HCT116 (cell line): ENCODE results near the gene MYCBP2.

Source experiments
- CTCF ChIP-seq, 3 experiments: fragments of 200-600 bp in 1 of 3; sonication (generic) in 1 of 3; IDR thresholded peaks in 2 of 3; conservative IDR thresholded peaks in 1 of 3; 2 replicates each; pipeline ENCODE4 v1.5.1; 2012 to 2017; ENCODE audit warnings: low read depth in 2 of 3, low read length in 2 of 3, antibody characterized with exemption in 1 of 3, borderline replicate concordance in 1 of 3, control low read depth in 1 of 3, mild to moderate bottlenecking in 1 of 3, mixed read lengths in 1 of 3, mixed run types in 1 of 3, moderate library complexity in 1 of 3; ENCODE audit not compliant: insufficient read depth in 1 of 3
- EZH2 ChIP-seq: fragments of 200-600 bp; sonication (generic); IDR thresholded peaks from 2 replicates; pipeline ENCODE4 v1.6.1; 2017; ENCODE audit warnings: antibody characterized with exemption, mixed run types
- EZH2phosphoT487 ChIP-seq: fragments of 200-600 bp; IDR thresholded peaks from 2 replicates; pipeline ENCODE4 v1.6.1; 2018; ENCODE audit warnings: antibody characterized with exemption, borderline replicate concordance
- MAX ChIP-seq: IDR thresholded peaks from 2 replicates; pipeline ENCODE4 v1.6.1; 2012
- POLR2A ChIP-seq: IDR thresholded peaks from 2 replicates; pipeline ENCODE4 v1.7.0; 2011; ENCODE audit warnings: borderline replicate concordance; ENCODE audit not compliant: insufficient read depth, insufficient read length; ENCODE audit errors: extremely low read depth
- POLR2AphosphoS5 ChIP-seq: IDR thresholded peaks from 2 replicates; pipeline ENCODE4 v1.6.1; 2011; ENCODE audit warnings: mild to moderate bottlenecking, low read depth, low read length, moderate library complexity
- REST ChIP-seq: IDR thresholded peaks from 2 replicates; pipeline ENCODE4 v1.6.1; 2012; ENCODE audit warnings: low read depth
- YY1 ChIP-seq: IDR thresholded peaks from 2 replicates; pipeline ENCODE4 v1.6.1; 2011; ENCODE audit warnings: low read length, low read depth, moderate library complexity, mild to moderate bottlenecking; ENCODE audit not compliant: insufficient replicate concordance; ENCODE audit errors: extremely low read depth
- ZNF274 ChIP-seq: fragments of 200-500 bp; sonication (Bioruptor generic); IDR thresholded peaks from 2 replicates; pipeline ENCODE4 v1.6.1; 2014; ENCODE audit warnings: mild to moderate bottlenecking, low read depth, low read length, inconsistent platforms

GRCh38 chr13:77013853-77014542, 312.9 kb downstream of the MYCBP2 start:
- TF ChIP-seq MAX: no peak
- no peak for TF ChIP-seq REST
- TF ChIP-seq CTCF (IDR thresholded peaks at IDR 0.05 in 2 of 3, conservative IDR thresholded peaks at IDR 0.05 in 1 of 3; ENCODE audit: borderline replicate concordance in 1 of 3, insufficient read depth in 1 of 3, low read depth in 2 of 3, low read length in 2 of 3): no peak
- no peak for TF ChIP-seq POLR2A
- TF ChIP-seq EZH2phosphoT487: no peak
- TF ChIP-seq EZH2: no peak
- TF ChIP-seq YY1: no peak
- no peak for TF ChIP-seq ZNF274
- no peak for TF ChIP-seq POLR2AphosphoS5
